ENCODE measurements around the gene CALHM2.

DNA sequence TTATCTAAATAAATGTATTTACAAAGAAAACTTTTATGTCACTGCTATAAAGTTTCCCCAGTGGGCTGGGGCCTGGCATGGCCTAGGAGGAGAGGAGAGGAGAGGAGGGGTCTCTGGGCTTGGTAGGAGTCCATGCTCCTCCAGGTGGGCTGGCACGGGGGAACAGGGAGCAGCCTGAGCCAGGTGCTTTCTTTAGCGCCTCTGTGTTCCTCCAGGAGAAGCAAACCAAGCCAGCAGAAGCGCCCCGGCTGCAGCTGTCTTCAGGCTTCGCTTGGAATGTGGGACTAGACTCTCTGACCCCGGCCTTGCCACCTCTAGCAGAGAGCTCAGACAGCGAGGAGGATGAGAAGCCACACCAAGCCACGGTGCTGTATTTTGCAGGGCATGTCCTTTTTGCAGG is 10.6 kb downstream of the CALHM2 start:
- TF ChIP-seq POLR2AphosphoS5 (IDR thresholded peaks at IDR 0.05; ENCODE audit: insufficient read depth in 1 of 2, low read depth in 1 of 2) (no peak), POLR2A (IDR thresholded peaks at IDR 0.05) (no peak)
- TF ChIP-seq, protein P1, sequence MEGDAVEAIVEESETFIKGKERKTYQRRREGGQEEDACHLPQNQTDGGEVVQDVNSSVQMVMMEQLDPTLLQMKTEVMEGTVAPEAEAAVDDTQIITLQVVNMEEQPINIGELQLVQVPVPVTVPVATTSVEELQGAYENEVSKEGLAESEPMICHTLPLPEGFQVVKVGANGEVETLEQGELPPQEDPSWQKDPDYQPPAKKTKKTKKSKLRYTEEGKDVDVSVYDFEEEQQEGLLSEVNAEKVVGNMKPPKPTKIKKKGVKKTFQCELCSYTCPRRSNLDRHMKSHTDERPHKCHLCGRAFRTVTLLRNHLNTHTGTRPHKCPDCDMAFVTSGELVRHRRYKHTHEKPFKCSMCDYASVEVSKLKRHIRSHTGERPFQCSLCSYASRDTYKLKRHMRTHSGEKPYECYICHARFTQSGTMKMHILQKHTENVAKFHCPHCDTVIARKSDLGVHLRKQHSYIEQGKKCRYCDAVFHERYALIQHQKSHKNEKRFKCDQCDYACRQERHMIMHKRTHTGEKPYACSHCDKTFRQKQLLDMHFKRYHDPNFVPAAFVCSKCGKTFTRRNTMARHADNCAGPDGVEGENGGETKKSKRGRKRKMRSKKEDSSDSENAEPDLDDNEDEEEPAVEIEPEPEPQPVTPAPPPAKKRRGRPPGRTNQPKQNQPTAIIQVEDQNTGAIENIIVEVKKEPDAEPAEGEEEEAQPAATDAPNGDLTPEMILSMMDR (IDR thresholded peaks at IDR 0.05): no peak

Measured in vagina (tissue), 2 donors.